ENCODE measurements around the gene OSBP2.
"Not testable (repeated sequence)": the region's sequence is repeated elsewhere in the genome, so short reads cannot be mapped to it uniquely, and the experiment has no call there.

Gene OSBP2

DNA sequence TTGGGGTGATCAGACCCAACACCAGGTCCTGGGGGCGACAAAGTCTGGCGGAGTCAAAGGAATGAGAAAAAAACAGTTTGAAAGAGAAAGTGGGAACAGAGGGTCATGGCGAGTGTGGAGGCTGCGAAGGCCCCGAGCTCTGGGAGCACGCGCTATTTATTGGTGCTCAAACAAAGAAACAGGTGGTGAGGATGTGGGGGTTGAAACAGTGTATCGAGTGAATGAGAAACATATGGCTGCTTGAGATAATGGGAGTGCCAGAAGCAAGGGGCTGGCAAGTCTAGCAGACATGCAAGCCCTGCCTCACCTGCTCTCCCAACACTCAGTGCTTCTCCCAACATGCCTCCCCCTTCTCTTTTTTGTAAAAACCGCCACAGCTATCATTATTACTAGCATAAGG is 19.2 kb upstream of the OSBP2 start:
- FAIRE-seq = no peak
- no peak for DNase-seq (ENCODE audit: insufficient read length, low spot score)

DNA sequence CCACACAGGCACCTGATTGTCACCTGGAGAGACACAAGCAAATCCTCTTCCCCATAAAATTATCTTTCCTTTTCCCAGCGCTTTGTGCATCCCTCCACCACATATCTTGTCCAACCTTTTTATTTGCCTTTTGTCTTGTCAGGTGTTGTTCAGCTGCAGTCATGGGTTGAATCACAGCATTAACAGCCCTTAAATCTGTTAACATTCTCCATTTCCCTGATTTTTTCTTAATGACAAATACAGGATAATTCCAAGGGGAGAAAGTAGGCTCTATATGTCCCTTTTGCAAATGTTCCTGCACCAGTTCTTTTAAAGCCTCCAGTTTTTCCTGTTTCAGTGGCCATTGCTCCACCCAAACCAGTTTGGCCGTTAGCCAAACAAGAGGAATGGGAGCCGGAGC is 18.1 kb upstream of the OSBP2 start:
- FAIRE-seq = not testable (repeated sequence)

DNA sequence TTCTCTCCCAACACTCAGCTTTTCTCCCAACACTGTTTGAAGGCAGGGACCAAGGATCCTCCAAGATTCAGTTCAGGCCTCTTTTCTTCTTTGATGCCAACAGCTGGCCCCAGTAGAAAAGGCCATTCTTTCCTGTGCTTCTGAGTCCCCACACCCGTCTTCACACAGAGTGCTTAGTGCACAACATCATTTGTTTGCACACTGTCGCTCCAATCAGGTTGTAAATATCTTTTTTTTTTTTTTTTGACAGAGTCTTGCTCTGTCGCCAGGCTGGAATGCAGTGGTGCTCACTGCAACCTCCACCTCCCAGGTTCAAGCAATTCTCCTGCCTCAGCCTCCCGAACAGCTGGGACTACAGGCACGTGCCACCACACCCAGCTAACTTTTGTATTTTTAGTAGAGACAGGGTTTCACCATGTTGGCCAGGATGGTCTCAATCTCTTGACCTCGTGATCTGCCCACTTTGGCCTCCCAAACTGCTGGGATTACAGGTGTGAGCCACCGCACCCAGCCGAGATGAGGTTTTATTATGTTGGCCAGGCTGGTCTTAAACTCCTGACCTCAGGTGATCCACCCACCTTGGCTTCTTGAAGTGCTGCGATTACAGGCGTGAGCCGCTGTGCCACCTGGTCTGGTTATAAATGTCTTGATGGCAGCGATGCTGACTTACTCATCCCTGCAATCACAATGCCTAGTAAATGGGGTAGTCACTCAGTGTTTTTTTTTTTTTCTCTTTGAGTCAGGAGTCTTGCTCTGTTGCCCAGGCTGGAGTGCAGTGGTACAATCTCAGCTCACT is 14.6 kb upstream of the OSBP2 start:
- FAIRE-seq; DNase-seq (ENCODE audit: insufficient read length, low spot score): not testable (repeated sequence)

More for the DNA sequence above, 18.1 kb upstream of the OSBP2 start:
- DNase-seq (ENCODE audit: insufficient read length, low spot score) = not testable (repeated sequence)

DNA sequence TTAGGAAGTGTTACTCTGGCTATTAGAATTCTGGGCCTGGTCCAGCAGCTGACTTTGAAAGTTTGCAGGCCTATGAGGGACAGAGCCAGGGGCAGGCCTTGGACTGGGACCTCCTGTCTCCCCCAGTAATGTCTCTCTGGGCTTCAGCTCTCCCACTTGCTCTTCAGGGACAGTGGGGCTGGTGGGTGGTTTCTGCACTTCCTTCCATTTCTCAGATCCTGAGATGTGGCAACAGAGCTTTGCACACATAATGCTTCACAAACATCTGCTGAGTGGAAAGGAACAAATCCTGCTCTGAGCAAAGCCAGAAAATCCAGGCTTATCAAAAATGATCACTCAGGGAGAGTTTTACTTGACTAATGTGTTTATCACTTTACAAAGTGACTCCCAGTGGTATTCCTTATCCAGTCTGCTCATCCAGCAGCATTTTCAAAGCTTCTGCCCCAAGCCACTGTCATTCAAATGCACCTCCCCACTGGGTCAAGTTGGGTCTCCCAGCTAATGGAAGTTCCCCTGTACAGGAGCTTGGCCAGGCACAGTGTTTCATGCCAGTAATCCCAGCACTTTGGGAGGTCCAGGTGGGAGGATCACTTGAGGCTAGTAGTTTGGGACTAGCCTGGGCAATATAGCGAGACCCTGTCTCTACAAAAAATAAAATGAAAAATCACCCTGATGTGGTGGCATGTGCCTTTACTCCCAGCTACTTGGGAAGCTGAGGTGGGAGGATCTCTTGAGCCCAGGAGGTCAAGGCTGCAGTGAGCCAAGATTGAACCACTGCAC is 13.5 kb upstream of the OSBP2 start:
- FAIRE-seq = no peak
- DNase-seq (ENCODE audit: insufficient read length, low spot score) = no peak

DNA sequence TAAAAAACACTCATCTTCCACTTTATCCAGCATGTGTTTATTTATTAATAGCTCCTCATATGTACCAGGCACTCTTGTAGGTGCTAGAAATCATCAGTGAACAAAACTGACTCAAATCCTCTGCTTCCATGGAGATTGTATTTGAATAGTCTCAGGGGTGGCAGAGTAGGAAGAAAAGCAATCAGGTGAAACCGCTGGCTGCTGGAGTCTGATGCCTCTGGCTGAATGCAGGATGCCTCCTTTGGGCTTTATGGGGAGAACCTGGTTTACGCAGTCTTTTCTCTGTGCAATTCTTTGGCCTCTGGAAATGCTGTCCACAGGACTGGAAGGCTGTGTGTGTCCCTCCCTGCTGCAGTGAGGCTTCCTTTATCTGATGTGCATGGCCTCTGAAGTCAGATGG is 12.8 kb upstream of the OSBP2 start:
- DNase-seq (ENCODE audit: insufficient read length, low spot score) (no peak), FAIRE-seq (no peak)

DNA sequence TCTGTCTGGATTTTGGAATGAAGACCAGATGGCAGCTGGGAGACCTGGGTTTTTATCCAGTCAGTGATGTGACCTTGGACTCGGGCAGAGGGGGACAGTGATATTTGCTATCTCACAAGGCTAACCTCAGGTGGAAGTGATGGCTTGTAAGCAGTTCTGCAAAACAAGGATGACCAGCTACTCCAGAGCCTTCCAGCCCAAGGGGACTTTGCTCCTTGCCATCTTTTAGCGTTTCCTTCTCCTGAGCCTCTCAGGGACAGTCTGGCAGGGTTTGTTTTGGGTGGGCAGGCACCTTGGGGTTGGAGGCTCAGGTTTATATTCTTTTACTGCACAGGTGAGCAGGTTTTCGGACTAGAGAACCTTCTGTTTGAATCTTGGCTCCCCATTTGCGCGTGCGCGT is 9.5 kb upstream of the OSBP2 start:
- DNase-seq (ENCODE audit: insufficient read length, low spot score) (no peak), FAIRE-seq (no peak)

DNA sequence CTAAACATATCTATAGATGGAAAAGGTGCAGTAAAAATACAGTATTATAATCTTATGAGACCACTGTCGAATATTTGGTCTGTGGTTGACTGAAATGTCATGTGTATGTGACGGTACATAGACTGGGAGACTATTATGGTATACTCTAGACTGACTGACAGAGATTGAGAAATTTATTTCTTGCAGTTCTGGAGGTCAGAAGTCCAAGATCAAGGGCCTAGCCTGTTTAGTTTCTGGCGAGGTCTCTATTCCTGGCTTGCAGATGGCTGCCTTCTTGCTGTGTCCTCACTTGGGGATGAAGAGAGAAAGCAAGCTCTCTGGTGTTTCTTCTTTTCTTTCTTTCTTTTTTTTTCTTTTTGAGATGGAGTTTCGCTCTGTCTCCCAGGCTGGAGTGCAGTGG is 7.3 kb upstream of the OSBP2 start:
- FAIRE-seq (no peak), DNase-seq (ENCODE audit: insufficient read length, low spot score) (no peak)

DNA sequence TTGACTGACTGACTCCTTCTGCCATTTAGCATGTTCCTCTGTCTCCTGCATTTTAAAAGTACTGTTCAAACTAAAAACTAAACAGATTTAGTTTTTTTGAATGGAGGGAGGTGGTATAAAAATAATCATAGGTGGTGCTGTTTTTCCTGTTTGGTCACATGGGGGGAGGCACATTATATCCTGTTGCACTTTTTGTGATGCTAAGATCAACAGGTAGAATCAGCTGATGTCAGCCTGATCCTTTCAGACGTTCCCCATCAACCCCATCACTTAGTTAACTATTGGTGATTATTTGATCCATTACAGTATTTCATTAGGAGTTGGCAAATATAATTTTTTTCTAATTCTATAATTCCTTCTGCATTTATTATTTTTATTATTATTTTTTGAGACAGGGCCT is 5.1 kb upstream of the OSBP2 start:
- FAIRE-seq (no peak), DNase-seq (ENCODE audit: insufficient read length, low spot score) (no peak)

DNA sequence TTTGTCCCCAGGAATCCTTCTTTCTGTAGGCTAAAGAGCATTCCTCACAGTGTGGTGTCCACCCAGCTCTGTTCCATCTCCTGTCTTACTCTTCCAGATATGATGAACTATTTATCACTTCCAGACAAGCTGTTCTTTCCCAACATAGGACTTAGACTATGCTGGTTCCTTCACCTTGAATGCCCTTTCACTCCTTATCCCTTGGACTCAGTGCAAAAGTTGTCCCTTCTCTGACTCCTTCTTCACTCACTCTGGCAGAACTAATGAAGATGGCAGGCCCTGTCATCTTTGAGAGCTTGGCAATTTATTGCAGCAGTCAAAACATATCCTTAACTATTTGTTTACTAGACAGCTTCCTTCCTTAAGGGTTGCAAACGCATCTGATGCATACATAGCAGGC is 3.5 kb upstream of the OSBP2 start:
- no peak for FAIRE-seq
- DNase-seq (ENCODE audit: insufficient read length, low spot score) = no peak

DNA sequence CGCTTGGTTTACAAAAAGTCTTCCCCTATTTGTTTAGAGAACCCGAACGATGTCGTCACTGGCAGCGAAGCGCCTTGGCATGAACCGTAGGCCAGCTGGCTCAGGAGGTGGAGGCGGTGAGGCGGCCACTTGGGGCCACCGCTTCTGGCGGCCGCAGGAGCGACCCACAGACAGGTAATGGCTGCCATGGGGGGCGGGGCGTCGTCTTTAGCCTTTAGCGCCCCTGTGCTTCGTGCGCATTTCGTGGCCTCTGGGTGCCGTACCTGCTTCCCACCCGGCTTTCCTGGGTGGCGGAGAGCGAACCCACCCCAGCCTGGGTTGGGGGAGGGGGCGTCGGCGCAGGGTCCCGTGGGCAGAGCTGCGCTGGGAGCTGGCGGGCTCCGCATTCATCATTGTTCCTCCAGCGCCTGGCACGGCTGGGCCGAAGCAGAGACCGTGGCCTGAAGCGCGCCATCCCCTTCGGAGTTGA is 469 bp upstream of the OSBP2 start:
- DNase-seq (ENCODE audit: insufficient read length, low spot score) = peak; percentile 49
- peak; percentile 71 for FAIRE-seq

DNA sequence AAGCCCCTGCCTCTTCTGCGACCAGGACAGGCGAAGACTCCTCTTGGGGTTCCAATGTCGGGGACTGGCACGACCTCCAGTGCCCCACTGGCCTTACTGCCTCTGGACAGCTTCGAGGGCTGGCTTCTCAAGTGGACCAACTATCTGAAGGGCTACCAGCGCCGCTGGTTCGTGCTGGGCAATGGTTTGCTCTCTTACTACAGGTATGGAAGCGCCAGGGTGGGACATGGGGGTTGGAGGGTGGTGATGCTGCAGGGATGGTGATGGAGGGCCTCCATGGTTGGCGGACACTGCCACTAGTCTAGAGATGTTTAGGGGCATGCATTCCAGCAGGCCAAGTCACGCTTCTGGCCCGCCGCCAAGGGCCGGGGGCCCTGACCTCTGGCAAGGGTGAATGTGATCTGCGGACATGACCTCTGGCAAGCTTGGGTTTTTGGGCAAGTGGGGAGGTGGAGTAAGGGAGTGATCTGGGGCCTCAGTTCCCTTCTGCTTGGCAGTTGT is 727 bp downstream of the OSBP2 start:
- no peak for FAIRE-seq
- no peak for DNase-seq (ENCODE audit: insufficient read length, low spot score)

DNA sequence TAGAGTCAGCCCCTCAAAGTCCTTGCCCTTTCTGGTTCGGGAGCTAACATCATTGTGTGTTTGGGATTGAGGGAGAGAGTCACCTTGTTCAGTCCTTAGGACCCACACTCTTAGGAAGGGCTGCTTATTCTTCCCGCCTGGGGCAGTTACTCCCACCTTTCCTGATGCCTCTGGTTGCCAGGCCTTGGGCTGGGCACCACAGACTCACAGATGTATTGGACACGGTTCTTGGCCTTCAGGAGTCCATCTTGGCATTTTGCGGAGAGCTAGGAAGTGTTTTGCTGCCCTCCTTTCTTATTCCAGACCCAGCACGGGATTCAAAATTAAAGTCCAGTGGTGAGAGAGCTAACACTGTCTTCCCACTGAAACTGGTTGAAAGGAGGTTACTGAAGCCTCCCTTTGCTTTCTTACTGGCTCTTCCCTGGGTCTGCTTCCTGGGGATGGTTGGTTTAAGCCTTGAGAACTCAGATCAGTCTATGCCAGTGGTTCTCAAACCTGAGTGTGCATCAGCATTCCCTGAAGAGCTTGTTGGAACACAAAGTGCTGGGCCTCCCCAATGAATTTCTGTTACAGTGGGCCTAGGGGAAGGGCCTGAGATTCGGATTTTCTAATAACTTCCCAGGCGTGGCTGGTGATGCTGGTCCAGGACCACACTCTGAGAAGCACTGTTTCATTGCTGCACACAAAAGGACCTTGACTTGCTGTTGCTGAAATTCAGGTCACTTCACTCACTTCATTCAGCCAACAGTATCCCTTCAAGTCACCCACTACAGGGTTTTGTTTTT is 1.4 kb downstream of the OSBP2 start:
- FAIRE-seq (no peak), DNase-seq (ENCODE audit: insufficient read length, low spot score) (no peak)

DNA sequence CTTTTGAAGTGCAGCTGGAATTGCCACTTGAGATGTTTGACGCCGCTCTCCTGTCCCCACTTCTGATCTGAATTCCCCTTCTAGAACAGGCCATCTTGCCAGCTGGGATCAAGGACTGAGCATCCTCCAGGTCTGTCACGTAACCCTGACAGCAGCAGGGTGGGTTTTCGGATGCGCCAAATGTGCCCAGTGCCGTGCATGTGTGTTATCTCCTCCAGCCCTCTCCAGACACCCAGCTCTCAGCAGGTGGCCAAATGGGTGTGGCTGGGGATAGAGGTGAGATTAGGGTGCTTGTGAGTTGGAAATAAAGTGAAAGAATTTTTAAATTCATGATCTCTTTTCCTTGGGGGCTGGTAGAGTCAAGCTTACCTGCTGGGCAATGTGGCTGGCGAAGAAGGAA is 3.3 kb downstream of the OSBP2 start:
- DNase-seq (ENCODE audit: insufficient read length, low spot score) = no peak
- FAIRE-seq = no peak

DNA sequence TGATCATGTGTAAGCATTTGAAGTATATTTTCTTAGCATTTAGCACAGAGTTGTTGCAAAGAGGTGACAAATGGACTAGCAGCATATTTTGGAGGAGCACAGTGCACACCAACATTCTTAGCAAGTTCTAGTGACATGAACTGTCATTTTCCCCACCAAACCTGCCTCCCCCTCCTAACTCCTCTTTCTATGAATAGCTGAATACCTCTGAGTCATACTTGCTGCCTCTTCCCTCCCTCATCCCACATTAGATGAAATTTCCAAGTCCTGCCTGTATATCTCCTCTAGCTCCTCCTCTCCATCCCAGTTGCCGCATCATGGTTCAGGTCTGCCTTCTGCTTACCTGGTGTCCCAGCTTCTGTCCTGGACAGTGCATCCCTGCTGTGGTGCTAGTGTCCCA is 7.2 kb downstream of the OSBP2 start:
- FAIRE-seq (no peak), DNase-seq (ENCODE audit: insufficient read length, low spot score) (no peak)

DNA sequence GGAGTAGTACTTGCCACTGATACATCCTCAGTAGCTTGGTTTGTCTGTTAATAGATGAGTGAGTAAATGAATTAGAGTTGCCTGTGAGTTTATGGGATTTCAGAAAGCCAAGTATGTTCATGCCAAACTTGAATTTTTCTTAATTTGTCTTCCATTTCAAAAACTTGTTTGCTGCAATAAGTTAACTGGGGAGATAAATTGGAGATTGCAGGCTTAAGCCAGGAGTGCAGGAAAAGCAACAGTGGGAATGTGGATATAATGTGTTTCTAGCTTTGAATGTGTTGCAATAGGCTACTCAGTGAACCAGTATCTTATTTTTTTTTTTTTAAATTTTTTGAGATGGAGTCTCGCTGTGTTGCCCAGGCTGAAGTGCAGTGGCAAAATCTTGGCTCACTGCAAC is 8.2 kb downstream of the OSBP2 start:
- no peak for FAIRE-seq

DNA sequence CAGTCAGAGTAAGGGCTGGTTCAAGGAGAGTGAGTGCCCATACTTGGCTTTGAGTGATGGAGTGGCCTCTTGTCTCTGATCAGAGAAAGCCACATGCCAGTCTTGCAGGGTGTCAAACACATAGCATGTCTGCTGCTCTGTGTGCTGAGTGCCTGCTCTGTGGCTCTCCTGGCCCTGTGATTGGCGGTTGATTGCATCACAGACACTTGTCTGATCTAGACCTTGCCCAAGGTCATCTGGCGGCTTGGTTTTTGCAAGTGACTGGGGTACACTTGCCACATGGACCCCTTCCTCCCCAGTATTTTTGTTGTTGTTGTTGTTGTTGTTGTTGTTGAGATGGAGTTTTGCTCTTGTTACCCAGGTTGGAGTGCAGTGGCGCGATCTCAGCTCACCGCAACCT is 10.3 kb downstream of the OSBP2 start:
- FAIRE-seq = peak; percentile 11
- DNase-seq (ENCODE audit: insufficient read length, low spot score) = no peak

More for the DNA sequence above, 8.2 kb downstream of the OSBP2 start:
- no peak for DNase-seq (ENCODE audit: insufficient read length, low spot score)

DNA sequence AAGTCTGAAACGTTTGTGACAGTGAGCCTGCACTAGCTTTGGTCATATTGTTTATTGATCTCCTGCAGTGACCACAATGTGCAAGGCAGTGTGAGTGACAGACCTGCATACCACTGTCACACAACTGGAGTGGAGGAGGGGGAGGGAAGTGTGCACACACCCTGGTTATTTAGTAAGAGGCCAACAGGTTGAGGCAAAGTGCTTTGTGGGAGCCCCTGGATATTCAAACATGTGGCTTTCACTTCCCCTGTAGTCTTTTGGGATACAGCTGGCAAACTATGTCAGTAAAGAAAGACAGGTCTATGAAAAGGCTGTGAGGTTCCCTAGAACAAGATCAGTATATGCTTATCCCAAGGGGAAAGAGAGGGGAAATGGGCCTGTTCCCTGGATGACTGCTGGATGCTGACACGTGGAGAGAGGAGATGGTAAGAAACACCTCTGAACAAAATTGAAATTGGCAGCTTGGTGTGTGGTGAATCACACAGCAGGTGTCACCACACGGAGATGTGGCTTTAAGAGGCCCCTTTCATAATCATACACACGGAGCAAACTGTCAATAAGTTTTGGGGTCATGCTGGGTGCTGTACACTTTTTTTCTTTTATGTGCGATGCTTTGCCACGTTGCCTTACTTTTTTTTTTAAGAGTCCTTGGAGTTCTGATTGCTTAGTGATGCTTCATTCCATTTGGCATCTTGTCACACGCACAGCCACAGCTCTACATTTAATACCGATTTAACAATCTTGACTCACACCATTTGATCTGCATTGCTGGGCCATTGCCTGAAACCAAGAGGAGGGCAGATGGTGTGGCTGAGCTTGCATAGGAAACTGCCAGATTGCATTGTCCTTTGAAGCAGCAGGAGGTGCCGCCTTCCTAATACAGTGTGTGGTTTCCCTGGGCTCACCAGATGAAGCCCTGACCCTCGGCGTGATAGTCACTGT is 11.3 kb downstream of the OSBP2 start:
- FAIRE-seq = peak; percentile 94
- DNase-seq (ENCODE audit: insufficient read length, low spot score) = no peak

DNA sequence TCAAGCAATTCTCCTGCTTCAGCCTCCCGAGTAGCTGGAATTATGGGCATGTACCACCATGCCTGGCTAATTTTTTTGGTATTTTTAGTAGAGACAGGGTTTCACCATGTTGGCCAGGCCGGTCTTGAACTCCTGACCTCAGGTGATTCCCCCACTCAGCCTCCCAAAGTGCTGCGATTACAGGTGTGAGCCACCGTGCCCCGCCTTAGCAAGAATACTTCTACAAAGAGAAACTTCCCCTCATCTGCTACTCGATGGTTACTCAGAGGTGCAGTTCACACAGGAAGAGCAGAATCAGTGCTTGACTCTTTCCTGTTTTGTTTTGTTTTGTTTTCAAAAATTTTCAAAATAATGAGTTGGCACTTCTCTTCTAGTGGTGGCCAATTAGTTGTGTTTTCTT is 15.3 kb downstream of the OSBP2 start:
- not testable (repeated sequence) for FAIRE-seq; DNase-seq (ENCODE audit: insufficient read length, low spot score)

DNA sequence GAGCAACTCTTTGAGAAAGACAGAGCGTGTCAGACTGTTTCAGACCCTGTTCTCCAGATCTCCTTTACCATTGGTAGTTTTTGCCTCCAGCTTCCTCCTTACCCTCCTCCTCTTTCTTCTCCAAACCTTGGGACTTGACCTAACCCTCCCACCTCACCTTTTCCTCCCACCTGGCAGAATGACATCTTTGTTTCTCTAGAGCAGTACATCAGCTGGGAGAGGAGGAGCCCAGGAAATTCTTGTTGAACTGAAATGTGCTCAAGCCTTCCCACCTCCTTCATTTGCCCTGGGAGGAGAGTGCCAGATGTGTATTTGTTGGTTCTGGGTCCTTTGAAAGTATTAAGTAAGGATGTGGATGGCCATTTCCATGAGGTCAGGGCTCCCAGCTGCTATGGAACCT is 17.4 kb downstream of the OSBP2 start:
- FAIRE-seq = no peak
- DNase-seq (ENCODE audit: insufficient read length, low spot score) = no peak

DNA sequence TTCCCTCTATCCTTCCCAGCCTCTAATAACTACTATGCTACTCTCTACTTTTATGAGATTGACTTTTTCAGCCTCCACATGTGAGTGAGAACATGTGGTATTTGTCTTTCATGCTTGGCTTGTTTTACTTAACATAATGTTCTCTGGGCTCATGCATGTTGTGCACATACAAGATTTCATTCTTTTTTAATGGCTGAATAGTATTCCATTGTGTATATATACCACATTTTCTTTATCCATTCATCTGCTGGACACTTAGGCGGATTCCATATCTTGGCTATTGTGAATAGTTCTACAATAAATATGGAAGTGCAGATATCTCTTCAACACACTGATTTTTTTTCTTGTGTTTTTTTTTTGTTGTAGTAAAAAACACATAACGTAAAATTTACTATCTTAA is 19.4 kb downstream of the OSBP2 start:
- no peak for FAIRE-seq
- no peak for DNase-seq (ENCODE audit: insufficient read length, low spot score)

Measured in GM19239 (cell line).